Liver (tissue), 9 donors: ENCODE data around the gene RANBP17. TPM values are rescaled to one million over a fixed set of nuclear protein-coding genes. Genes with fewer than 3 reads are reported as not detected.
A peak's percentile ranks its signal among the peaks of the same experiment; 100 is the strongest.
"Not testable (repeated sequence)": the region's sequence is repeated elsewhere in the genome, so short reads cannot be mapped to it uniquely, and the experiment has no call there.

Experiments used
- DNase-seq: peaks from one replicate; pipeline ENCODE4 v3.0.0-alpha.2; 2017; ENCODE audit warnings: low spot score
- H3K27ac ChIP-seq, 2 donors: one replicate each; pipeline ENCODE4 v1.7.0; 2013; ENCODE audit warnings: inconsistent platforms in 2 of 2, low read length in 2 of 2, control low read depth in 1 of 2, low read depth in 1 of 2, mild to moderate bottlenecking in 1 of 2
- H3K27me3 ChIP-seq, 4 donors: one replicate each; pipeline versions ENCODE4 v1.6.1 to v1.7.0; 2013; ENCODE audit warnings: low read length in 3 of 4, inconsistent platforms in 1 of 4, mild to moderate bottlenecking in 1 of 4, moderate library complexity in 1 of 4; ENCODE audit not compliant: control insufficient read depth in 4 of 4, insufficient read depth in 4 of 4
- H3K36me3 ChIP-seq, 4 donors: one replicate each; pipeline versions ENCODE4 v1.6.1 to v1.7.0; 2013; ENCODE audit warnings: low read length in 3 of 4, mild to moderate bottlenecking in 3 of 4, low read depth in 1 of 4, moderate library complexity in 1 of 4; ENCODE audit not compliant: control insufficient read depth in 4 of 4, insufficient read depth in 3 of 4
- H3K4me1 ChIP-seq, 4 donors: one replicate each; pipeline versions ENCODE4 v1.6.1 to v1.7.0; 2013; ENCODE audit warnings: low read length in 3 of 4, mild to moderate bottlenecking in 3 of 4, moderate library complexity in 1 of 4; ENCODE audit not compliant: control insufficient read depth in 4 of 4, insufficient read depth in 4 of 4
- H3K4me3 ChIP-seq, 3 donors: one replicate each; pipeline versions ENCODE4 v1.6.1 to v1.7.0; 2013; ENCODE audit warnings: low read length in 3 of 3, control low read depth in 1 of 3, low read depth in 1 of 3, mild to moderate bottlenecking in 1 of 3
- H3K9ac ChIP-seq, 2 donors: one replicate each; pipeline ENCODE4 v1.7.0; 2013; ENCODE audit warnings: low read length in 2 of 2, mild to moderate bottlenecking in 2 of 2, moderate library complexity in 2 of 2, control low read depth in 1 of 2, low read depth in 1 of 2
- H3K9me3 ChIP-seq, 4 donors: one replicate each; pipeline versions ENCODE4 v1.6.1 to v1.7.0; 2013; ENCODE audit warnings: low read length in 3 of 4; ENCODE audit not compliant: control insufficient read depth in 4 of 4
- CTCF ChIP-seq: fragments of 150-350 bp; IDR thresholded peaks from 2 replicates; pipeline ENCODE4 v1.5.1; 2017; ENCODE audit warnings: improper control_type of control experiment, low read depth, low read length; ENCODE audit not compliant: missing input control
- FOXA1 ChIP-seq: IDR thresholded peaks from 2 replicates; pipeline ENCODE4 v1.6.1; 2016; ENCODE audit warnings: antibody characterized with exemption
- GABPA ChIP-seq, 2 donors: IDR thresholded peaks in 1 of 2; conservative IDR thresholded peaks in 1 of 2; 2 replicates each; pipeline ENCODE4 v1.6.1; 2016; ENCODE audit warnings: antibody characterized with exemption in 2 of 2, mild to moderate bottlenecking in 1 of 2, moderate library complexity in 1 of 2
- MAX ChIP-seq: IDR thresholded peaks from 2 replicates; pipeline ENCODE4 v1.6.1; 2016; ENCODE audit warnings: antibody characterized with exemption
- RAD21 ChIP-seq, 2 donors: IDR thresholded peaks; 2 replicates each; pipeline ENCODE4 v1.6.1; 2016; ENCODE audit warnings: antibody characterized with exemption in 2 of 2, mild to moderate bottlenecking in 2 of 2
- RXRA ChIP-seq, 2 donors: IDR thresholded peaks; 2 replicates each; pipeline ENCODE4 v1.6.1; 2017 to 2018; ENCODE audit warnings: antibody characterized with exemption in 2 of 2, mild to moderate bottlenecking in 1 of 2
- SP1 ChIP-seq: IDR thresholded peaks from 2 replicates; pipeline ENCODE4 v1.6.1; 2018; ENCODE audit warnings: antibody characterized with exemption, mild to moderate bottlenecking
- YY1 ChIP-seq: IDR thresholded peaks from 2 replicates; pipeline ENCODE4 v1.6.1; 2016; ENCODE audit warnings: antibody characterized with exemption, mild to moderate bottlenecking
- ZBTB33 ChIP-seq: IDR thresholded peaks from 2 replicates; pipeline ENCODE4 v1.6.1; 2016; ENCODE audit warnings: antibody characterized with exemption
- WGBS: extraction: QIAGEN DNeasy Blood & Tissue Kit; methylation state at CpG from one replicate; pipeline ENCODE4 v1.1.7; 2013; 5-methylcytosine and 5-hydroxymethylcytosine counted together
- polyA plus RNA-seq, 2 donors: library from polyadenylated mRNA; stranded (reverse) in 1 of 2; unstranded in 1 of 2; fragments of 200-250 nt in 1 of 2; fragments of >200 nt in 1 of 2; fragmentation: Nextera tagmentation in 1 of 2; extraction: Ambion mirVana in 1 of 2; gene quantifications; one replicate each; pipeline versions ENCODE4 v1.2.1 to v1.2.3, GENCODE V29; 2013 to 2015
- total RNA-seq, 2 donors: library from RNA; depleted of rRNA; stranded (reverse); fragments of >200 nt; gene quantifications; one replicate each; pipeline ENCODE4 v1.2.3, GENCODE V29; 2014
- donor health status: healthy.
- donor health status: healthy.
- donor health status: healthy.
- donor health status: healthy.
- donor health status: healthy.

The RANBP17 gene
- total and polyA plus RNA-seq, 4 donors: 0.83 to 10.8 (median 7.9) TPM

- H3K27me3 ChIP-seq: no peaks in the 10 kb centered on the region
- no peak for DNase-seq
- H3K36me3 ChIP-seq: no peaks in the 10 kb centered on the region
- H3K4me3 ChIP-seq: no peak overlapping the region
- no peaks in the 10 kb centered on the region for H3K4me1 ChIP-seq
- H3K9ac ChIP-seq: no peak overlapping the region
- H3K9me3 ChIP-seq: no peaks in the 10 kb centered on the region
- TF ChIP-seq CTCF (no peak), SP1 (no peak)
- H3K27ac ChIP-seq: no peak overlapping the region
These were observed 112.6 kb downstream of the RANBP17 start for GRCh38 chr5:170974461-170974860.

- not testable (repeated sequence) for H3K9ac ChIP-seq, H3K27ac ChIP-seq, H3K4me1 ChIP-seq, H3K4me3 ChIP-seq, DNase-seq, H3K27me3 ChIP-seq, H3K9me3 ChIP-seq, H3K36me3 ChIP-seq
- WGBS: 86% methylated on average over 2 of the region's 2 CpGs
These were observed 118.4 kb downstream of the RANBP17 start for GRCh38 chr5:170980261-170980660.

- TF ChIP-seq RXRA (IDR thresholded peaks at IDR 0.05): no peak
- 92% methylated on average over 1 of the region's 1 CpG for WGBS
- Histone ChIP-seq H3K4me3 (no peak overlapping the region), H3K4me1 (no peaks in the 10 kb centered on the region), H3K9me3 (peaks cover 0 to 2% (median 2%) of the 10 kb centered on the region in 4 donors), H3K27me3 (no peaks in the 10 kb centered on the region), H3K36me3 (no peaks in the 10 kb centered on the region), H3K9ac (no peak overlapping the region), H3K27ac (no peak overlapping the region)
- DNase-seq: no peak
These were observed 123.7 kb downstream of the RANBP17 start for GRCh38 chr5:170985486-170985885.

- Histone ChIP-seq H3K27ac (no peak overlapping the region), H3K9ac (no peak overlapping the region), H3K4me3 (no peak overlapping the region), H3K4me1 (no peaks in the 10 kb centered on the region), H3K36me3 (no peaks in the 10 kb centered on the region), H3K9me3 (no peaks in the 10 kb centered on the region), H3K27me3 (no peaks in the 10 kb centered on the region)
- 0% methylated on average over 1 of the region's 1 CpG for WGBS
- DNase-seq: no peak
- TF ChIP-seq MAX (no peak), RAD21 (IDR thresholded peaks at IDR 0.05) (peak; percentile 59 to 71)
These were observed 124.8 kb downstream of the RANBP17 start for GRCh38 chr5:170986598-170986997.

- Histone ChIP-seq H3K27ac (no peak overlapping the region), H3K9me3 (no peaks in the 10 kb centered on the region), H3K27me3 (no peaks in the 10 kb centered on the region), H3K4me3 (no peak overlapping the region), H3K9ac (no peak overlapping the region), H3K36me3 (no peaks in the 10 kb centered on the region), H3K4me1 (no peaks in the 10 kb centered on the region)
- TF ChIP-seq CTCF (no peak), GABPA (IDR thresholded peaks at IDR 0.05 in 1 of 2, conservative IDR thresholded peaks at IDR 0.05 in 1 of 2) (no peak), ZBTB33 (no peak), FOXA1 (no peak), MAX (no peak), YY1 (no peak)
- no peak for DNase-seq
These were observed 131.7 kb downstream of the RANBP17 start for GRCh38 chr5:170993476-170993875.
